A172 (cell line): ENCODE data around the gene TBX20. TPM values are rescaled to one million over a fixed set of nuclear protein-coding genes. Genes with fewer than 3 reads are reported as not detected.
"Not testable (repeated sequence)": the region's sequence is repeated elsewhere in the genome, so short reads cannot be mapped to it uniquely, and the experiment has no call there.

Source experiments
- DNase-seq: peaks from one replicate; pipeline ENCODE4 v3.0.0-alpha.2; 2015; ENCODE audit warnings: low spot score
- total RNA-seq: library from RNA; depleted of rRNA; stranded (reverse); fragments of >200 nt; shearing (Covaris generic); gene quantifications from 2 replicates; pipeline ENCODE4 v1.2.3, GENCODE V29; 2014

The TBX20 gene
- total RNA-seq, 1 experiment from 2014 or later, result 0.96 TPM

GRCh38 chr7:35222445-35222844 is 31.5 kb downstream of the TBX20 start:
- DNase-seq, result not testable (repeated sequence)

- DNase-seq, result not testable (repeated sequence)
These were observed 33.7 kb downstream of the TBX20 start for GRCh38 chr7:35220176-35220575.

GRCh38 chr7:35216033-35216432 is 37.9 kb downstream of the TBX20 start:
- DNase-seq, result not testable (repeated sequence)

GRCh38 chr7:35215063-35215462 is 38.8 kb downstream of the TBX20 start:
- DNase-seq, result not testable (repeated sequence)

GRCh38 chr7:35206924-35207323 is 47.0 kb downstream of the TBX20 start:
- DNase-seq, result not testable (repeated sequence)

GRCh38 chr7:35204850-35205249 is 49.0 kb downstream of the TBX20 start:
- not testable (repeated sequence) for DNase-seq

GRCh38 chr7:35204031-35204430 is 49.9 kb downstream of the TBX20 start:
- not testable (repeated sequence) for DNase-seq

GRCh38 chr7:35202353-35202752 is 51.5 kb downstream of the TBX20 start:
- not testable (repeated sequence) for DNase-seq

- not testable (repeated sequence) for DNase-seq
These were observed 53.7 kb downstream of the TBX20 start for GRCh38 chr7:35200170-35200569.

- peak; percentile 60 for DNase-seq
These were observed 55.3 kb downstream of the TBX20 start for GRCh38 chr7:35198370-35199140.

GRCh38 chr7:35191571-35191970 is 62.3 kb downstream of the TBX20 start:
- DNase-seq, result not testable (repeated sequence)

- DNase-seq, result not testable (repeated sequence)
These were observed 63.6 kb downstream of the TBX20 start for GRCh38 chr7:35190146-35190773.

- DNase-seq, result peak; percentile 45
These were observed 67.1 kb downstream of the TBX20 start for GRCh38 chr7:35186751-35187150.

- DNase-seq, result peak; percentile 44
These were observed 67.8 kb downstream of the TBX20 start for GRCh38 chr7:35185908-35186731.

- not testable (repeated sequence) for DNase-seq
These were observed 68.4 kb downstream of the TBX20 start for GRCh38 chr7:35185578-35185907.

GRCh38 chr7:35184961-35185360 is 68.9 kb downstream of the TBX20 start:
- DNase-seq, result not testable (repeated sequence)

- not testable (repeated sequence) for DNase-seq
These were observed 69.9 kb downstream of the TBX20 start for GRCh38 chr7:35183873-35184503.

GRCh38 chr7:35180665-35181064 is 73.2 kb downstream of the TBX20 start:
- not testable (repeated sequence) for DNase-seq

- not testable (repeated sequence) for DNase-seq
These were observed 80.7 kb downstream of the TBX20 start for GRCh38 chr7:35173176-35173575.

- DNase-seq, result not testable (repeated sequence)
These were observed 81.8 kb downstream of the TBX20 start for GRCh38 chr7:35172131-35172530.

- not testable (repeated sequence) for DNase-seq
These were observed 86.2 kb downstream of the TBX20 start for GRCh38 chr7:35167658-35168057.

GRCh38 chr7:35167158-35167557 is 86.7 kb downstream of the TBX20 start:
- not testable (repeated sequence) for DNase-seq
